RWPE1 (cell line): ENCODE results near the gene ELOB.
"Not testable (repeated sequence)": the region's sequence is repeated elsewhere in the genome, so short reads cannot be mapped to it uniquely, and the experiment has no call there.

Experiments
- CTCF ChIA-PET: fragments of 350-600 bp; sonication (Branson Sonifier 250); formaldehyde crosslinking; extraction: SDS; loops from one replicate; lab custom pipeline; 2021; lab: Yijun Ruan, JAX
- POLR2A ChIA-PET: fragments of 400-600 bp; formaldehyde crosslinking; extraction: SDS; loops from one replicate; lab custom pipeline; 2020; ENCODE audit warnings: antibody characterized with exemption; ENCODE audit not compliant: low non-redundant PET; lab: Yijun Ruan, JAX
- DNase-seq: peaks from one replicate; pipeline ENCODE4 v3.0.0; 2012; ENCODE audit warnings: low spot score
- H3K27ac ChIP-seq: fragments of 450-650 bp; 2 replicates; pipeline ENCODE4 v1.5.1; 2017
- TF ChIP-seq, protein P1 (sequence below): fragments of 450-650 bp; conservative IDR thresholded peaks from 2 replicates; pipeline ENCODE4 v1.5.1; 2017; ENCODE audit warnings: low read depth, mild to moderate bottlenecking

Gene ELOB

DNA sequence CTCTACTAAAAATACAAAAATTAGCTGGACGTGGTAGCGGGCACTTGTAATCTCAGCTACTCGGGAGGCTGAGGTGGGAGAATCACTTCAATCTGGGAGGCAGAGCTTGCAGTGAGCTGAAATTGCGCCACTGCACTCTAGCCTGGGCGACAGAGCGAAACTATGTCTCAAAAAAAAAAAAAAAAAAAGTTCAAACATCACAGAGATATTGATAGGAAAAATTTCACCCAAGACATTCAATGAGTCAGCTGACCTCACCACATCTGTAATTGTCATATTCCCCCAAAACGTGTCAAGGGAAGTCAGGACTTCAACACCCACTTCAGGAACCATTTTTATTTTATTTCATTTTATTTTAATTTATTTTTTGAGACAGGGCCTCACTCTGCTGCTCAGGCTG is 49.0 kb downstream of the ELOB start:
- DNase-seq: no peak
- TF ChIP-seq, protein P1, sequence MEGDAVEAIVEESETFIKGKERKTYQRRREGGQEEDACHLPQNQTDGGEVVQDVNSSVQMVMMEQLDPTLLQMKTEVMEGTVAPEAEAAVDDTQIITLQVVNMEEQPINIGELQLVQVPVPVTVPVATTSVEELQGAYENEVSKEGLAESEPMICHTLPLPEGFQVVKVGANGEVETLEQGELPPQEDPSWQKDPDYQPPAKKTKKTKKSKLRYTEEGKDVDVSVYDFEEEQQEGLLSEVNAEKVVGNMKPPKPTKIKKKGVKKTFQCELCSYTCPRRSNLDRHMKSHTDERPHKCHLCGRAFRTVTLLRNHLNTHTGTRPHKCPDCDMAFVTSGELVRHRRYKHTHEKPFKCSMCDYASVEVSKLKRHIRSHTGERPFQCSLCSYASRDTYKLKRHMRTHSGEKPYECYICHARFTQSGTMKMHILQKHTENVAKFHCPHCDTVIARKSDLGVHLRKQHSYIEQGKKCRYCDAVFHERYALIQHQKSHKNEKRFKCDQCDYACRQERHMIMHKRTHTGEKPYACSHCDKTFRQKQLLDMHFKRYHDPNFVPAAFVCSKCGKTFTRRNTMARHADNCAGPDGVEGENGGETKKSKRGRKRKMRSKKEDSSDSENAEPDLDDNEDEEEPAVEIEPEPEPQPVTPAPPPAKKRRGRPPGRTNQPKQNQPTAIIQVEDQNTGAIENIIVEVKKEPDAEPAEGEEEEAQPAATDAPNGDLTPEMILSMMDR: no peak
- no peak overlapping the region for H3K27ac ChIP-seq
- ChIA-PET CTCF (interaction anchor here (0.6 kb wide), 2 partner anchors 20 to 281 kb away, joined by 3 to 5 read pairs; no protein-coding TSS in a partner anchor), POLR2A (no interaction called here)

DNA sequence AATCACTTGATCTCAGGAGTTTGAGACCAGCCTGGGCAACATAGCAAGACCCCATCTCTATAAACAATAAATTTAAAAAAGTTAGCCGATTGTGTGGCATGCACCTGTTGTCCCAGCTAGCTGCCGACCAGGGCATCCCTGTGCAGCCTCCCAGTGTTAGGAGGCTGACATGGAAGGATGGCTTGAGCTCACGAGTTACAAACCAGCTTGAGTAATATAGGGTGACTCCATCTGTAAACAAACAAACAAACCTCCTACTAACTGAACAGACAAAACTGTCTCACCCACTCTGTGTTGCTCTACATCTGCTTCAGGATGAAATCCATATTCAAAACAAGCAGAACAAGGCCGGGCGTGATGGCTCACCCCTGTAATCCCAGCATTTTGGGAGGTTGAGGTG is 50.2 kb downstream of the ELOB start:
- no peak overlapping the region for H3K27ac ChIP-seq
- ChIA-PET CTCF (no interaction called here), POLR2A (no interaction called here)
- TF ChIP-seq, protein P1: no peak
- DNase-seq: no peak

DNA sequence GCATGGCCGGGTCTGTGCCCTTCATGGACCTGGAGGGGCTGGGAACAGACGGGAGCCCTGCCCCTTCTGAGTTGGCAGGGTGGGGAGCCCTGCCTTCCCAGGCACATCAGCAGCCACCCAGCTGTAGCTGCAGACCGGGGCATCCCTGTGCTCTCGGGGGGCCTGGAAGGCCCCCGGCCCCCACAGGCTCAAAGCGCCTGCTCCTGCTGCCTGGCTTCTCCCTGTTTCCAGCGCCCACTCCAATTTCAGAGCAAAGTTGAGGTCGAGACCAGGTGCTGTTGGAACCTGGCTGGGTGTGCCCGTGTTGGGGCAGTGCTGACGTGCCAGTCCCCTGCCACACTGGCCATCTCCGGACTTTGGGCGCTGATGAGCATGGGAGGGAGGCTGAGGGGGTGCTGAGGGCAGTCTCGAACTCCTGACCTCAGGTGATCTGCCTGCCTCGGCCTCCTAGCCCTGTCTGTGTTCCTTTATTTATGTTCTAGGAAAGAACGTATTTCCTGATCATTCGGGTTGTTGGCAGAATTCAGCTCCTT is 52.2 kb downstream of the ELOB start:
- no peak for DNase-seq
- POLR2A ChIA-PET: no interaction called here
- no peak overlapping the region for H3K27ac ChIP-seq
- TF ChIP-seq, protein P1: no peak
- CTCF ChIA-PET: interaction anchor here (0.6 kb wide), 1 partner anchor 12 kb away, joined by 3 read pairs; no protein-coding TSS in a partner anchor

DNA sequence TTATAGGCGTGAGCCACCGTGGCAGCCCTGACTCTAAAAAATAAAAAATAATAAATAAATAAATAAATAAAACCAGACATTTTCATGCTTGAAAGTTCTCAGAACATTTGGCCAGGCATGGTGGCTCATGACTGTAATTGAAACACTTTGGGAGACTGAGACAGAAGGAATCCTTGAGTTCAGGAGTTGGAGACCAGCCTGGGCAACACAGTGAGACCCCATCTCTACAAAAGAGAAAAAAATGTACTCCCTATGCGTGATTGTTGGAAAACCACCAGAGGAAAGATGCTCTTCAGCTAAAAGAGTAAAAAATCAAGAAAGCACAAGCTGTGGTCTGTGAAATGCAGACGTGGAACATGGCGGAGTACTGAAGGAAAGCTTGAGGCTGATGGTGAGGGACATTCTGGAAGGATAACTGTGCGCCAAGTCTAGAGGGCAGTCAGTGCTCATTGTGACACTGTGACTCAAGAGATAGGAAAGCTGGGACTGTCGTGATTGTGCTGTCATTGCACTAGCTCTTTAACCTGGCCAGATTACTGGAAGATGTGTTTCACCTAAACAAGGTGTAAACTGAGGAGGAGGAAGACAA is 52.9 kb downstream of the ELOB start:
- no peak overlapping the region for H3K27ac ChIP-seq
- DNase-seq: no peak
- TF ChIP-seq, protein P1: no peak
- ChIA-PET CTCF (no interaction called here), POLR2A (no interaction called here)

DNA sequence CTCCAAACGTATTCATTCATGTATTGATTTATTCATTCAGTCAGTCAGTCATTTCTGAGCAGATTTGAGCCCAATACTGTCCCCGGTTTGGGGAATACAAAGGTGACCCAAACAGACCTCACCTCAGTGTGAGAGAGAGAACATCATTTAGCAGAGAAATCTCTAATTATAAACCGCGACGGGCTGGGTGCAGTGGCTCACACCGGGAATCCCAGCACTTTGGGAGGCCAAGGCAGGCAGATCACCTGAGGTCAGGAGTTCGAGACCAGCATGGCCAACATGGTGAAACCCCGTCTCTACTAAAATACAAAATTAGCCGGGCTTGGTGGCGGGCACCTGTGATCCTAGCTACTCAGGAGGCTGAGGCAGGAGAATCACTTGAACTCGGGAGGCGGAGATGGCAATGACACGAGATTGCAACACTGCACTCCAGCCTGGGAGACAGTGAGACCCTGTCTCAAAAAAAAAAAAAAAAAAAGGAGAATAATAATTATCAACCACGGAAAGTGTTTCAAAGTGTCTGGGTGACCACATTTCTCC is 55.4 kb downstream of the ELOB start:
- DNase-seq, CTCF ChIA-PET: not testable (repeated sequence)
- POLR2A ChIA-PET: interaction anchor here (0.5 kb wide), 1 partner anchor 40 kb away, joined by 4 read pairs; the partner anchor contains the start of gene KCTD5
- peak overlapping the region; percentile 90 for H3K27ac ChIP-seq
